A549 (cell line): ENCODE measurements around the gene SVEP1. TPM values are rescaled to one million over a fixed set of nuclear protein-coding genes. Genes with fewer than 3 reads are reported as not detected.

ENCODE experiments used
- ATAC-seq, 2 experiments: fragments of 200-7000 bp in 1 of 2; fragments of >200 bp in 1 of 2; cut with Nextera tagmentation in 1 of 2; cut with Tn5 transposase in 1 of 2; 3 replicates each; pipeline versions ENCODE4 v1.8.0 to v1.9.1; 2018 to 2020; ENCODE audit warnings: mild to moderate bottlenecking in 1 of 2, moderate library complexity in 1 of 2
- CTCF ChIA-PET: fragments of 300-600 bp; sonication (Branson Sonifier 250); formaldehyde crosslinking; extraction: SDS; loops from one replicate; lab custom pipeline; 2021; ENCODE audit warnings: antibody characterized with exemption, inconsistent platforms; lab: Yijun Ruan, JAX
- POLR2A ChIA-PET: fragments of 350-600 bp; formaldehyde crosslinking; extraction: SDS; loops from one replicate; lab custom pipeline; 2021; ENCODE audit warnings: antibody characterized with exemption, inconsistent platforms; lab: Yijun Ruan, JAX
- DNase-seq, 2 experiments: peaks; one replicate each; pipeline versions ENCODE4 v3.0.0 to v3.0.0-alpha.2; 2011 to 2016; ENCODE audit warnings: low read depth in 1 of 2, low spot score in 1 of 2
- FAIRE-seq: peaks from 2 replicates; lab custom pipeline; 2011; peaks lifted over from hg19 to GRCh38; lab: Jason Lieb, UNC
- H3K27ac ChIP-seq, 2 experiments: fragments of >200 bp; sonication (Bioruptor Twin); formaldehyde crosslinking; 3 replicates each; pipeline ENCODE4 v1.5.1; 2016 to 2017
- H3K4me1 ChIP-seq: fragments of >200 bp; sonication (Bioruptor Twin); formaldehyde crosslinking; 3 replicates; pipeline ENCODE4 v1.6.1; 2016
- H3K4me2 ChIP-seq: fragments of >200 bp; sonication (Bioruptor Twin); formaldehyde crosslinking; 3 replicates; pipeline ENCODE4 v1.6.1; 2016
- H3K4me3 ChIP-seq: fragments of >200 bp; sonication (Bioruptor Twin); formaldehyde crosslinking; 3 replicates; pipeline ENCODE4 v1.5.1; 2016
- H3K9me3 ChIP-seq: fragments of >200 bp; sonication (Bioruptor Twin); formaldehyde crosslinking; 3 replicates; pipeline ENCODE4 v1.6.1; 2016
- BHLHE40 ChIP-seq: IDR thresholded peaks from 2 replicates; pipeline ENCODE4 v1.6.1; 2012; ENCODE audit warnings: low read depth, low read length, inconsistent platforms
- CBX2 ChIP-seq: fragments of 200-600 bp; sonication (generic); IDR thresholded peaks from 2 replicates; pipeline ENCODE4 v1.6.1; 2016; ENCODE audit warnings: low read depth, mild to moderate bottlenecking, borderline replicate concordance
- CBX8 ChIP-seq: fragments of 200-600 bp; sonication (generic); IDR thresholded peaks from 2 replicates; pipeline ENCODE4 v1.6.1; 2016
- CEBPB ChIP-seq, 2 experiments: fragments of >200 bp in 1 of 2; sonication (Bioruptor Twin) in 1 of 2; formaldehyde crosslinking in 1 of 2; IDR thresholded peaks; 2 replicates each; pipeline ENCODE4 v1.6.1; 2012 to 2016
- CHD4 ChIP-seq: fragments of 200-600 bp; sonication (generic); IDR thresholded peaks from 2 replicates; pipeline ENCODE4 v1.6.1; 2016; ENCODE audit warnings: antibody characterized with exemption, mild to moderate bottlenecking, borderline replicate concordance
- CTCF ChIP-seq: fragments of >200 bp; sonication (Bioruptor Twin); formaldehyde crosslinking; IDR thresholded peaks from 3 replicates; pipeline ENCODE4 v1.5.1; 2016
- EHF ChIP-seq: fragments of 250-450 bp; sonication (Bioruptor Pico); IDR thresholded peaks from 2 replicates; pipeline ENCODE4 v1.5.0; 2020; ENCODE audit warnings: mild to moderate bottlenecking
- EHMT2 ChIP-seq: fragments of 200-600 bp; sonication (generic); IDR thresholded peaks from 2 replicates; pipeline ENCODE4 v1.6.1; 2016; ENCODE audit warnings: antibody characterized with exemption, low read depth, mild to moderate bottlenecking, moderate library complexity
- ESRRA ChIP-seq: fragments of 150-350 bp; IDR thresholded peaks from 2 replicates; pipeline ENCODE4 v1.6.1; 2014; ENCODE audit warnings: mild to moderate bottlenecking, low read length, borderline replicate concordance
- FOSL2 ChIP-seq, 2 experiments: fragments of 450-650 bp in 1 of 2; fragments of >200 bp in 1 of 2; sonication (Bioruptor Twin) in 1 of 2; formaldehyde crosslinking; IDR thresholded peaks; 2 replicates each; pipeline versions ENCODE4 v1.5.0 to v1.6.1; 2016 to 2020; ENCODE audit warnings: mild to moderate bottlenecking in 1 of 2, moderate library complexity in 1 of 2
- GATA3 ChIP-seq: IDR thresholded peaks from 2 replicates; pipeline ENCODE4 v1.6.1; 2012; ENCODE audit warnings: borderline replicate concordance
- HDAC2 ChIP-seq: fragments of 200-600 bp; sonication (generic); IDR thresholded peaks from 2 replicates; pipeline ENCODE4 v1.6.1; 2016
- HMGXB4 ChIP-seq: fragments of 250-450 bp; sonication (Bioruptor Pico); IDR thresholded peaks from 2 replicates; pipeline ENCODE4 v1.5.0; 2021; ENCODE audit warnings: mild to moderate bottlenecking, moderate library complexity, borderline replicate concordance
- HOXB13 ChIP-seq: fragments of 250-450 bp; sonication (Bioruptor Pico); IDR thresholded peaks from 2 replicates; pipeline ENCODE4 v1.5.0; 2020; ENCODE audit warnings: low read depth, mild to moderate bottlenecking, moderate library complexity
- JUN ChIP-seq, 2 experiments: fragments of >200 bp; sonication (Bioruptor Twin); formaldehyde crosslinking; IDR thresholded peaks; 2 replicates in 1 of 2; 3 replicates in 1 of 2; pipeline ENCODE4 v1.6.1; 2016 to 2017
- NPAS2 ChIP-seq: fragments of 250-450 bp; sonication (Bioruptor Pico); IDR thresholded peaks from 2 replicates; pipeline ENCODE4 v1.8.0; 2022; ENCODE audit warnings: mild to moderate bottlenecking, moderate library complexity, borderline replicate concordance
- NR3C1 ChIP-seq: fragments of >200 bp; sonication (Bioruptor Twin); formaldehyde crosslinking; IDR thresholded peaks from 3 replicates; pipeline ENCODE4 v1.6.1; 2017
- PHF8 ChIP-seq: fragments of 200-600 bp; sonication (generic); IDR thresholded peaks from 2 replicates; pipeline ENCODE4 v1.6.1; 2016; ENCODE audit warnings: low read depth, mild to moderate bottlenecking, antibody characterized with exemption, moderate library complexity, borderline replicate concordance
- POLR2A ChIP-seq: IDR thresholded peaks from 2 replicates; pipeline ENCODE4 v1.6.1; 2012; ENCODE audit warnings: mild to moderate bottlenecking, low read length
- RAD21 ChIP-seq, 2 experiments: fragments of >200 bp in 1 of 2; sonication (Bioruptor Twin) in 1 of 2; formaldehyde crosslinking in 1 of 2; IDR thresholded peaks in 1 of 2; conservative IDR thresholded peaks in 1 of 2; 2 replicates in 1 of 2; 3 replicates in 1 of 2; pipeline ENCODE4 v1.6.1; 2012 to 2018; ENCODE audit warnings: inconsistent platforms in 1 of 2
- RARB ChIP-seq: fragments of 250-450 bp; sonication (Bioruptor Pico); IDR thresholded peaks from 2 replicates; pipeline ENCODE4 v1.8.0; 2021; ENCODE audit warnings: mild to moderate bottlenecking, moderate library complexity
- RNF2 ChIP-seq: fragments of 200-600 bp; sonication (generic); IDR thresholded peaks from 2 replicates; pipeline ENCODE4 v1.6.1; 2016; ENCODE audit warnings: low read depth, mild to moderate bottlenecking, antibody characterized with exemption, moderate library complexity, borderline replicate concordance
- SMC3 ChIP-seq: fragments of >200 bp; sonication (Bioruptor Twin); formaldehyde crosslinking; IDR thresholded peaks from 3 replicates; pipeline ENCODE4 v1.6.1; 2018; ENCODE audit warnings: inconsistent platforms
- TP53 ChIP-seq: fragments of 250-450 bp; sonication (Bioruptor Pico); IDR thresholded peaks from 2 replicates; pipeline ENCODE4 v1.5.0; 2021; ENCODE audit warnings: mild to moderate bottlenecking, moderate library complexity
- ZSCAN20 ChIP-seq: fragments of 250-450 bp; sonication (Bioruptor Pico); IDR thresholded peaks from 2 replicates; pipeline ENCODE4 v1.8.0; 2022; ENCODE audit warnings: mild to moderate bottlenecking, moderate library complexity
- WGBS: methylation state at CpG from one replicate; pipeline ENCODE4 v1.1.6; 2017; ENCODE audit errors: missing lambda C conversion rate; 5-methylcytosine and 5-hydroxymethylcytosine counted together
- polyA plus RNA-seq, 4 experiments: library from polyadenylated mRNA; depleted of rRNA in 3 of 4; stranded (reverse); fragments of >200 nt; fragmentation: RNase III in 1 of 4; extraction: RNeasy Plus Mini Kit Qiagen cat#74134 plus additional on column Dnase treatment in 1 of 4; gene quantifications; 2 replicates in 3 of 4; 3 replicates in 1 of 4; pipeline ENCODE4 v1.2.3, GENCODE V29; 2011 to 2017
- TF ChIP-seq, protein P1 (sequence below): fragments of 200-600 bp; sonication (generic); IDR thresholded peaks from 2 replicates; pipeline ENCODE4 v1.6.1; 2016; ENCODE audit warnings: antibody characterized with exemption, mild to moderate bottlenecking, moderate library complexity
- TF ChIP-seq, protein P2 (sequence below): fragments of >200 bp; sonication (Bioruptor Twin); formaldehyde crosslinking; IDR thresholded peaks from 3 replicates; pipeline ENCODE4 v1.6.1; 2016
- TF ChIP-seq, protein P3 (sequence below): IDR thresholded peaks from 2 replicates; pipeline ENCODE4 v1.6.1; 2012

Gene SVEP1
- polyA plus RNA-seq, 2 of the 4 experiments (the other 2 are of a cell fraction), result 0.52 to 1.5 TPM

GRCh38 chr9:110329639-110330230 is 249.8 kb downstream of the SVEP1 start:
- no peak overlapping the region for H3K4me2 ChIP-seq
- H3K4me3 ChIP-seq, result no peak overlapping the region
- no peak overlapping the region for H3K27ac ChIP-seq
- H3K4me1 ChIP-seq, result no peaks in the 10 kb centered on the region
- TF ChIP-seq CBX2, result no peak
- TF ChIP-seq NR3C1, result no peak
- TF ChIP-seq POLR2A, result no peak
- TF ChIP-seq GATA3, result no peak
- TF ChIP-seq, protein P1, sequence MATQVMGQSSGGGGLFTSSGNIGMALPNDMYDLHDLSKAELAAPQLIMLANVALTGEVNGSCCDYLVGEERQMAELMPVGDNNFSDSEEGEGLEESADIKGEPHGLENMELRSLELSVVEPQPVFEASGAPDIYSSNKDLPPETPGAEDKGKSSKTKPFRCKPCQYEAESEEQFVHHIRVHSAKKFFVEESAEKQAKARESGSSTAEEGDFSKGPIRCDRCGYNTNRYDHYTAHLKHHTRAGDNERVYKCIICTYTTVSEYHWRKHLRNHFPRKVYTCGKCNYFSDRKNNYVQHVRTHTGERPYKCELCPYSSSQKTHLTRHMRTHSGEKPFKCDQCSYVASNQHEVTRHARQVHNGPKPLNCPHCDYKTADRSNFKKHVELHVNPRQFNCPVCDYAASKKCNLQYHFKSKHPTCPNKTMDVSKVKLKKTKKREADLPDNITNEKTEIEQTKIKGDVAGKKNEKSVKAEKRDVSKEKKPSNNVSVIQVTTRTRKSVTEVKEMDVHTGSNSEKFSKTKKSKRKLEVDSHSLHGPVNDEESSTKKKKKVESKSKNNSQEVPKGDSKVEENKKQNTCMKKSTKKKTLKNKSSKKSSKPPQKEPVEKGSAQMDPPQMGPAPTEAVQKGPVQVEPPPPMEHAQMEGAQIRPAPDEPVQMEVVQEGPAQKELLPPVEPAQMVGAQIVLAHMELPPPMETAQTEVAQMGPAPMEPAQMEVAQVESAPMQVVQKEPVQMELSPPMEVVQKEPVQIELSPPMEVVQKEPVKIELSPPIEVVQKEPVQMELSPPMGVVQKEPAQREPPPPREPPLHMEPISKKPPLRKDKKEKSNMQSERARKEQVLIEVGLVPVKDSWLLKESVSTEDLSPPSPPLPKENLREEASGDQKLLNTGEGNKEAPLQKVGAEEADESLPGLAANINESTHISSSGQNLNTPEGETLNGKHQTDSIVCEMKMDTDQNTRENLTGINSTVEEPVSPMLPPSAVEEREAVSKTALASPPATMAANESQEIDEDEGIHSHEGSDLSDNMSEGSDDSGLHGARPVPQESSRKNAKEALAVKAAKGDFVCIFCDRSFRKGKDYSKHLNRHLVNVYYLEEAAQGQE, result no peak
- no peak for TF ChIP-seq ESRRA
- no peak for TF ChIP-seq JUN (IDR thresholded peaks at IDR 0.05)
- TF ChIP-seq SMC3, result no peak
- no peak for TF ChIP-seq FOSL2 (IDR thresholded peaks at IDR 0.05)
- TF ChIP-seq FOSL2 (CRISPR knock-in tag; IDR thresholded peaks at IDR 0.05), result no peak
- TF ChIP-seq, protein P2, sequence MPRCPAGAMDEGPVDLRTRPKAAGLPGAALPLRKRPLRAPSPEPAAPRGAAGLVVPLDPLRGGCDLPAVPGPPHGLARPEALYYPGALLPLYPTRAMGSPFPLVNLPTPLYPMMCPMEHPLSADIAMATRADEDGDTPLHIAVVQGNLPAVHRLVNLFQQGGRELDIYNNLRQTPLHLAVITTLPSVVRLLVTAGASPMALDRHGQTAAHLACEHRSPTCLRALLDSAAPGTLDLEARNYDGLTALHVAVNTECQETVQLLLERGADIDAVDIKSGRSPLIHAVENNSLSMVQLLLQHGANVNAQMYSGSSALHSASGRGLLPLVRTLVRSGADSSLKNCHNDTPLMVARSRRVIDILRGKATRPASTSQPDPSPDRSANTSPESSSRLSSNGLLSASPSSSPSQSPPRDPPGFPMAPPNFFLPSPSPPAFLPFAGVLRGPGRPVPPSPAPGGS, result no peak
- no peak for TF ChIP-seq HMGXB4
- TF ChIP-seq NPAS2 (CRISPR knock-in tag), result no peak
- TF ChIP-seq HDAC2, result no peak
- no peak for TF ChIP-seq BHLHE40
- no peak for TF ChIP-seq CHD4
- ChIA-PET POLR2A (no interaction called here), CTCF (interaction anchor here (1.0 kb wide), 1 partner anchor 9 kb away, joined by 4 read pairs; no protein-coding TSS in a partner anchor)
- ATAC-seq, result no peak
- DNase-seq, result no peak
- no peak for FAIRE-seq
- 63% methylated on average over 5 of the region's 5 CpGs for WGBS
- H3K9me3 ChIP-seq, result peaks cover 6% of the 10 kb centered on the region; the same call in 2 of the 3 replicates

GRCh38 chr9:110328763-110329162 is 250.8 kb downstream of the SVEP1 start:
- Histone ChIP-seq H3K4me3 (no peak overlapping the region), H3K4me2 (no peak overlapping the region), H3K9me3 (peaks cover 6% of the 10 kb centered on the region; the same call in 2 of the 3 replicates), H3K4me1 (no peaks in the 10 kb centered on the region), H3K27ac (no peak overlapping the region)
- DNase-seq (no peak), ATAC-seq (no peak), FAIRE-seq (no peak)
- TF ChIP-seq CTCF (no peak), RNF2 (no peak), FOSL2 (IDR thresholded peaks at IDR 0.05) (no peak), FOSL2 (CRISPR knock-in tag; IDR thresholded peaks at IDR 0.05) (no peak), RAD21 (conservative IDR thresholded peaks at IDR 0.05 in 1 of 2, IDR thresholded peaks at IDR 0.05 in 1 of 2) (no peak), CEBPB (IDR thresholded peaks at IDR 0.05) (no peak), TP53 (no peak), CBX2 (no peak), CBX8 (no peak), PHF8 (no peak), POLR2A (no peak), HOXB13 (CRISPR knock-in tag) (no peak), EHMT2 (no peak), ZSCAN20 (no peak), RARB (no peak), EHF (CRISPR knock-in tag) (no peak), GATA3 (no peak), JUN (IDR thresholded peaks at IDR 0.05) (no peak)
- TF ChIP-seq, protein P3, sequence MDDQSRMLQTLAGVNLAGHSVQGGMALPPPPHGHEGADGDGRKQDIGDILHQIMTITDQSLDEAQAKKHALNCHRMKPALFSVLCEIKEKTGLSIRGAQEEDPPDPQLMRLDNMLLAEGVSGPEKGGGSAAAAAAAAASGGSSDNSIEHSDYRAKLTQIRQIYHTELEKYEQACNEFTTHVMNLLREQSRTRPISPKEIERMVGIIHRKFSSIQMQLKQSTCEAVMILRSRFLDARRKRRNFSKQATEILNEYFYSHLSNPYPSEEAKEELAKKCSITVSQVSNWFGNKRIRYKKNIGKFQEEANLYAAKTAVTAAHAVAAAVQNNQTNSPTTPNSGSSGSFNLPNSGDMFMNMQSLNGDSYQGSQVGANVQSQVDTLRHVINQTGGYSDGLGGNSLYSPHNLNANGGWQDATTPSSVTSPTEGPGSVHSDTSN, result no peak
- CTCF ChIA-PET, result interaction anchor here (1.0 kb wide), 1 partner anchor 11 kb away, joined by 4 read pairs; no protein-coding TSS in a partner anchor
- POLR2A ChIA-PET, result no interaction called here
- 87% methylated on average over 1 of the region's 1 CpG for WGBS
